ENCODE data around the gene COL20A1. TPM values are rescaled to one million over a fixed set of nuclear protein-coding genes. Genes with fewer than 3 reads are reported as not detected.

Gene COL20A1
- 0.59 and 1.3 TPM in 2 replicates for polyA plus RNA-seq

GRCh38 chr20:63292904-63293303, at the start of gene COL20A1:
Gene COL20A1, plus strand, starts transcription at chr20:63293186. Its CDS starts 1,922 bp downstream, at chr20:63295108.

GRCh38 chr20:63254232-63254605, 38.8 kb upstream of the COL20A1 start, which contains the start of gene NKAIN4:
Gene NKAIN4, minus strand, starts transcription at chr20:63254463. Its CDS starts 13 bp downstream, at chr20:63254450.

DNA sequence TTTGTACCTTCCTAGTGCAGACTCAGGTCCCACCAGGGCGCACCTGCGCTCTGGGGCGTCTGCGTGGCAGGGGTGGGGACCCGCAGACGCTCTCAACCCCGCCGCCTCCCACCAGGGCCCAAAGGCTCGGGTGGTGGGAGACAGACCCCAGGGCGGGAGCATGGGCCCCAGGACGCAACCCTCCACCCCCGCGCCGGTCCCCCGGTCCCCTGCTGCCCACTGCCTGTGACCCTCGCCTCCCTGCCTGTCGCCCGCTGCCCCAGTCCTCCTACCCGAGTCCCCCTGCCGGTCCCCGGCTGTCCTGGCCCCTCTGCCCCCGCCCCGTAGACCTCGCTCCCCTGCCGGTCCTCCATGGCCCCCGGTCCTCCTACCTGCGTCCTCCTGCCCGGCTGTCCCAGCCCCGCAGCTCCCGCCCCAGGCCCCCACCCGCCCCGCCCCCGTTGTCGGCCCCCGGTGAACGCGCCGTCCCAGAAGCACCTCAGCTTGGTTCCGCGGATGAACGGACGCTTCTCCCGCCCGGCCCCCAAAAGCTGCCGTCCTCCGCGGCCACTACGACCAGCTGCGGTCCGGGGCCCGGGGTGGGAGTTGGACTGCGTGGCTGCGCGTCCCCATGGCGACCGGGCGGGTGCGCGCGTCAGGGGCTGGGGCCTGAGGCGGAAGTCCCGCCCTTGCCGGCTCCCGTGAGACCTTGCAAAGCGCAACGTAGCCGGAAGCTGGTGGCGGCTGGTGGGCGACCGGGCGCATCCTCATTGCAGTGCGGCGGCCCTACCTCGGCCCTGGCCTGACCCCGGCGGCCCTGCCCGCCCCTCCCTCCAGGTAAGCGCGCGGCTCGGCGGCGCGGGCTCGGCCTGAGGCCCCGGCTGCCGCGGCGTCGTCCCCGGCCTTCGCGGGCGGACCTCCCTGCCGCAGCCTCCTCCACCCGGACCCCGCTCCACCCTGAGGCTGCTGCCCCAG, 20.6 kb upstream of the COL20A1 start, which contains the start of gene ARFGAP1:
Gene ARFGAP1 (plus strand): TSS at position 709 of the 954 bp plus-strand sequence. CDS start 2,768 bp downstream, outside the sequence.

DNA sequence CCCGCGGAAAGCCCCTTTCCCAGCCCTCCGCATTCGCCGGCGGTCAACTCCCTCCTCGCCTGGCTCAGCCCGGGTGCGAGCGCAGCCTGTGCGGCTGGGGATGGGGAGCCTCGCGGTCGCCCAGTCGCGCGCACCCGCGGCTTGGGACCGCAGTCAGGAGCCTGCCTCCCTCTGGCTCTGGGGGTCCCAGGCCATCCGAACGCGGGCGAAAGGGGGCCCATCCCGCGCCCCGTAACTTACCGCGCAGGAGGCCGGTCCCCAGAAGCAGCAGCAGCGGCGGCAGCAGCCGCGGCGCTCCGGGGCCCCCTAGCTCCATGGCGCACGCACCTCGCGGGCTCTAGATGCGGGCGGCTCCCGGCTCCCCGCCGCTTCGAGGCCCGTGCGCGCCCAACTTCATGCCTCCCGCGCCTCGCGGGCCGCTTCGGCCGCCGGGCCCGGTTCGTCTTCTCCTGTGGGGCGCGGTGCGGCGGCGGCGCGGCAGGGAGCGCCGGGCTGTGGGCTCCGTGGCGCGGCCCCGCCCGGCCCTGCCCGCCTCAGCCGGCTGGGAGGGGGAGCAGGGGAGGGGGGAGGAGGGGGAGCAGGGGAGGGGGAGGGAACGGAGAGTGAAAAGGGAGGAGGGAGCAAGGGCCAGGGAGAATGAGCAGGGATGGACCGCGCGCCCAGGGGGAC, 68.0 kb downstream of the COL20A1 start, which contains the start of gene CHRNA4:
Gene CHRNA4 (minus strand): TSS at position 500 of the 669 bp plus-strand sequence. CDS start 184 bp downstream, at position 316.

Other genes starting within 250 kb of the COL20A1 start
- gene YTHDF1, start 77.1 kb upstream of the COL20A1 start, polyA plus RNA-seq = 12.3 and 12.9 TPM in 2 replicates
- gene BIRC7, start 57.3 kb upstream of the COL20A1 start, polyA plus RNA-seq = not detected in 2 replicates
- 1.3 and 2.3 TPM in 2 replicates for gene NKAIN4, start 38.7 kb upstream of the COL20A1 start, polyA plus RNA-seq
- gene ARFGAP1, start 20.4 kb upstream of the COL20A1 start, polyA plus RNA-seq = 0.17 and 2.2 TPM in 2 replicates
- 2.4 and 2.5 TPM in 2 replicates for gene CHRNA4, start 68.2 kb downstream of the COL20A1 start, polyA plus RNA-seq
- gene KCNQ2, start 179.5 kb downstream of the COL20A1 start, polyA plus RNA-seq = 8.7 and 11.4 TPM in 2 replicates
- gene EEF1A2, start 205.9 kb downstream of the COL20A1 start, polyA plus RNA-seq = 13.6 and 15.1 TPM in 2 replicates
- 2.1 and 3.0 TPM in 2 replicates for gene PPDPF, start 227.6 kb downstream of the COL20A1 start, polyA plus RNA-seq
- gene PTK6, start 244.2 kb downstream of the COL20A1 start, polyA plus RNA-seq = not detected in 2 replicates

Data from Purkinje cell (primary cell).